Keratinocyte (primary cell): Measurements from ENCODE around the gene FBN2. TPM values are rescaled to one million over a fixed set of nuclear protein-coding genes. Genes with fewer than 3 reads are reported as not detected.

Source experiments
- DNase-seq: peaks from one replicate; pipeline ENCODE4 v3.0.0-alpha.2; 2011; ENCODE audit warnings: low read depth, missing footprints, low spot score
- FAIRE-seq: peaks from 2 replicates; lab custom pipeline; 2011; peaks lifted over from hg19 to GRCh38; lab: Jason Lieb, UNC
- H2AFZ ChIP-seq: 2 replicates; pipeline ENCODE4 v1.6.0; 2012; ENCODE audit warnings: low read length, control low read depth, inconsistent platforms; ENCODE audit not compliant: control insufficient read depth
- H3K27ac ChIP-seq: 2 replicates; pipeline ENCODE4 v1.5.1; 2011; ENCODE audit warnings: low read length; ENCODE audit not compliant: control insufficient read depth, insufficient read depth
- H3K27me3 ChIP-seq: 3 replicates; pipeline ENCODE4 v1.6.0; 2011; ENCODE audit warnings: low read length; ENCODE audit not compliant: control insufficient read depth, insufficient read depth; ENCODE audit errors: extremely low read depth
- H3K36me3 ChIP-seq, 2 experiments: 2 replicates in 1 of 2; 3 replicates in 1 of 2; pipeline ENCODE4 v1.5.1; 2011; ENCODE audit warnings: low read length in 2 of 2, mild to moderate bottlenecking in 1 of 2; ENCODE audit not compliant: control insufficient read depth in 2 of 2, insufficient read depth in 2 of 2; ENCODE audit errors: extremely low read depth in 1 of 2
- H3K4me1 ChIP-seq: 3 replicates; pipeline ENCODE4 v1.5.1; 2011; ENCODE audit warnings: low read length; ENCODE audit not compliant: control insufficient read depth, insufficient read depth; ENCODE audit errors: extremely low read depth
- H3K4me2 ChIP-seq: 3 replicates; pipeline ENCODE4 v1.6.0; 2011; ENCODE audit warnings: low read depth, low read length; ENCODE audit not compliant: control insufficient read depth, insufficient read depth; ENCODE audit errors: extremely low read depth
- H3K4me3 ChIP-seq, 3 experiments: fragments of 200-600 bp in 1 of 3; sonication (generic) in 1 of 3; 2 replicates in 2 of 3; 3 replicates in 1 of 3; pipeline ENCODE4 v1.5.1; 2011 to 2016; ENCODE audit warnings: low read length in 3 of 3, mild to moderate bottlenecking in 3 of 3, control low read depth in 2 of 3, inconsistent platforms in 1 of 3, low read depth in 1 of 3, mixed read lengths in 1 of 3, mixed run types in 1 of 3, moderate library complexity in 1 of 3; ENCODE audit not compliant: control insufficient read depth in 2 of 3, insufficient read depth in 2 of 3; ENCODE audit errors: extremely low read depth in 1 of 3
- H3K79me2 ChIP-seq: 2 replicates; pipeline ENCODE4 v1.6.0; 2012; ENCODE audit warnings: low read length; ENCODE audit not compliant: control insufficient read depth, insufficient read depth
- H3K9ac ChIP-seq: 3 replicates; pipeline ENCODE4 v1.6.0; 2011; ENCODE audit warnings: low read length; ENCODE audit not compliant: control insufficient read depth, insufficient read depth; ENCODE audit errors: extremely low read depth
- H3K9me1 ChIP-seq: 3 replicates; pipeline ENCODE4 v1.6.0; 2011; ENCODE audit warnings: low read length; ENCODE audit not compliant: control insufficient read depth, insufficient read depth; ENCODE audit errors: extremely low read depth
- H3K9me3 ChIP-seq: 2 replicates; pipeline ENCODE4 v1.5.1; 2012; ENCODE audit warnings: low read depth, low read length; ENCODE audit not compliant: control insufficient read depth
- H4K20me1 ChIP-seq: 3 replicates; pipeline ENCODE4 v1.6.0; 2011; ENCODE audit warnings: low read length; ENCODE audit not compliant: control insufficient read depth, insufficient read depth; ENCODE audit errors: extremely low read depth
- CTCF ChIP-seq, 3 experiments: IDR thresholded peaks in 1 of 3; conservative IDR thresholded peaks in 1 of 3; optimal IDR thresholded peaks in 1 of 3; 2 replicates in 2 of 3; 3 replicates in 1 of 3; pipeline versions ENCODE3 to v1.5.1; 2011; ENCODE audit warnings: low read length in 3 of 3, mild to moderate bottlenecking in 3 of 3, moderate library complexity in 2 of 3, control low read depth in 1 of 3, inconsistent platforms in 1 of 3; ENCODE audit not compliant: insufficient read depth in 2 of 3; ENCODE audit errors: extremely low read depth in 1 of 3
- EZH2 ChIP-seq: IDR thresholded peaks from one replicate; pipeline ENCODE4 v1.6.1; 2012; ENCODE audit warnings: inconsistent platforms, mild to moderate bottlenecking, low read length, moderate library complexity
- dilution Hi-C: fragments of 300-500 bp; cut with MboI; formaldehyde crosslinking; loops from one replicate; pipeline ENCODE4 v1.7.0; 2020; ENCODE audit warnings: low sequenced_read_pairs; ENCODE audit not compliant: extremely low pct_ligation_motif_present
- polyA plus RNA-seq, 5 experiments: library from polyadenylated mRNA; depleted of rRNA in 3 of 5; stranded (reverse) in 3 of 5; stranded (forward) in 1 of 5; unstranded in 1 of 5; fragments of >200 nt; gene quantifications; 1 replicate in 1 of 5; 2 replicates in 3 of 5; 3 replicates in 1 of 5; pipeline versions ENCODE4 v1.2.1 to v1.2.3, GENCODE V29; 2011 to 2012; ENCODE audit warnings: missing spikeins in 2 of 5, low read depth in 1 of 5, low replicate concordance in 1 of 5

The FBN2 gene
- polyA plus RNA-seq, 1 donor (not counting 4 experiments of a cell fraction or from before 2014, with no cell fraction given) = 30.1 TPM

- Histone ChIP-seq H4K20me1 (no peaks in the 10 kb centered on the region), H3K27ac (no peak overlapping the region), H3K9me3 (no peaks in the 10 kb centered on the region), H3K79me2 (peaks cover 11% of the 10 kb centered on the region), H3K4me2 (no peak overlapping the region), H3K4me3 (no peak overlapping the region), H3K4me1 (peaks cover 12% of the 10 kb centered on the region), H3K27me3 (peaks cover 3% of the 10 kb centered on the region), H2AFZ (no peak overlapping the region), H3K9me1 (no peaks in the 10 kb centered on the region), H3K9ac (no peak overlapping the region), H3K36me3 (no peaks in the 10 kb centered on the region)
- FAIRE-seq (no peak), DNase-seq (no peak)
- TF ChIP-seq CTCF (optimal IDR thresholded peaks at IDR 0.05 in 1 of 3, IDR thresholded peaks at IDR 0.05 in 1 of 3, conservative IDR thresholded peaks at IDR 0.05 in 1 of 3; ENCODE audit: extremely low read depth in 1 of 3, insufficient read depth in 2 of 3, low read length in 3 of 3) (no peak), EZH2 (no peak)
- dilution Hi-C loops = no loop called here
Measured at GRCh38 chr5:128541385-128541784, 3.3 kb upstream of the FBN2 start.

GRCh38 chr5:128539038-128539429, 989 bp upstream of the FBN2 start:
- peaks cover 0 to 1% of the 10 kb centered on the region in 2 experiments for H3K36me3 ChIP-seq
- no peak for TF ChIP-seq CTCF (optimal IDR thresholded peaks at IDR 0.05 in 1 of 3, IDR thresholded peaks at IDR 0.05 in 1 of 3, conservative IDR thresholded peaks at IDR 0.05 in 1 of 3; ENCODE audit: extremely low read depth in 1 of 3, insufficient read depth in 2 of 3, low read length in 3 of 3)
- TF ChIP-seq EZH2 = no peak
- no peaks in the 10 kb centered on the region for H3K9me1 ChIP-seq
- H2AFZ ChIP-seq = peak overlapping the region; percentile 79
- H3K27me3 ChIP-seq = peaks cover 3% of the 10 kb centered on the region
- peak overlapping the region; percentile 61 for H3K27ac ChIP-seq
- H3K4me3 ChIP-seq = peak overlapping the region; percentile 63 to 90 (median 77)
- no peak for DNase-seq
- H4K20me1 ChIP-seq = no peaks in the 10 kb centered on the region
- FAIRE-seq = peak; percentile 60
- H3K9ac ChIP-seq = peak overlapping the region; percentile 78
- dilution Hi-C loops = no loop called here
- H3K79me2 ChIP-seq = peaks cover 14% of the 10 kb centered on the region
- no peaks in the 10 kb centered on the region for H3K9me3 ChIP-seq
- peak overlapping the region; percentile 90 for H3K4me2 ChIP-seq
- peaks cover 20% of the 10 kb centered on the region for H3K4me1 ChIP-seq
